Hematopoietic multipotent progenitor cell treated with erythropoietin and hydrocortisone succinate and interleukin-3 and kit ligand, for 6 days (in vitro differentiated cells): ENCODE measurements around the gene APBB2.

Experiments used
- DNase-seq: peaks from one replicate; pipeline ENCODE4 v3.0.0-alpha.2; 2015

Gene APBB2

DNA sequence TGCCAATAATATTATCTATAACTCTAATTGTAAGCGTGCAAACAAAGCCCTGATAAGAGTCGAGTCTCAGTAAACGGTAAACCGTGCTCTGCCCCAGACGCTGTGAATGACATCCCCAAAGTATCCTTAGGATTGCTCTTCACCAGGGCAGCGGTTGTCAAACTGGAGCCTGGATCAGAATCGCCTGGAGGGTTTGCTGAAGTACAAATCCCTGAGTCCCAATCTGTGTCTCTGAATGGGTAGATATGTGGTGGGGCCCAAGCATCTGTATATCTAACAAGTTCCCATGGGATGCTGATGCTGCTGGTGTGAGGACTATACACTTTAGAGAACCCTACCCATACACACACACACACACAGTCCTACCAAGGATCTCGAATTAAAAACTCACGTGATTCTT lies 813 bp upstream of the APBB2 start:
- peak; percentile 4 for DNase-seq

GRCh38 chr4:41214825-41215146 lies 444 bp upstream of the APBB2 start:
- DNase-seq = peak; percentile 4

DNA sequence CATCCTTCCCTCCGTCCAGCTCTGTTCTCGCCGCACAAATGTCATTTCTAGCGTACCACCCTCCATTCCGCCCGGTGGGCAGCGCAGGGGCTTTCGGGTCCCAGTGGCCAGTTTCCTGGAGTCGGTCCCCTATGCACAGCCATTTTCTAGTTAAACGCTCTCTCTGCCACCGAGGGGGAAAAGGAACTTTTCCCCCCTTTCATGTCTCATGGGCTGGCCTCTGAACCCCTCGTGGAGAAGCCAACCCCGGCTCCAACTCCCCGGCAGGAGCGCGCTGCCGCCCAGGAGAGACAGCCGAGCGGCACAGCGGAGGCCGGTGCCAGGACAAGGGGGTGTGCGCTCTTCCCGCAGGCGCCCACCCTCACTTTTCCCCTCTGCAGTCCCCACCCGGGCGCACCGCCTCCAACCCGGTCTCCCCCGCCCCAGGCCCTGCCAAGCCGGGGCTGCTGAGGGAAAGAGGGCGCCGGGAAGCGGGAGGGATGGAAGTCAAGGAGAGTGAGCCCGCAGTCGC lies 662 bp downstream of the APBB2 start:
- DNase-seq = peak; percentile 5

- peak; percentile 57 for DNase-seq
Observed at GRCh38 chr4:41212616-41213203, 1.6 kb downstream of the APBB2 start.

DNA sequence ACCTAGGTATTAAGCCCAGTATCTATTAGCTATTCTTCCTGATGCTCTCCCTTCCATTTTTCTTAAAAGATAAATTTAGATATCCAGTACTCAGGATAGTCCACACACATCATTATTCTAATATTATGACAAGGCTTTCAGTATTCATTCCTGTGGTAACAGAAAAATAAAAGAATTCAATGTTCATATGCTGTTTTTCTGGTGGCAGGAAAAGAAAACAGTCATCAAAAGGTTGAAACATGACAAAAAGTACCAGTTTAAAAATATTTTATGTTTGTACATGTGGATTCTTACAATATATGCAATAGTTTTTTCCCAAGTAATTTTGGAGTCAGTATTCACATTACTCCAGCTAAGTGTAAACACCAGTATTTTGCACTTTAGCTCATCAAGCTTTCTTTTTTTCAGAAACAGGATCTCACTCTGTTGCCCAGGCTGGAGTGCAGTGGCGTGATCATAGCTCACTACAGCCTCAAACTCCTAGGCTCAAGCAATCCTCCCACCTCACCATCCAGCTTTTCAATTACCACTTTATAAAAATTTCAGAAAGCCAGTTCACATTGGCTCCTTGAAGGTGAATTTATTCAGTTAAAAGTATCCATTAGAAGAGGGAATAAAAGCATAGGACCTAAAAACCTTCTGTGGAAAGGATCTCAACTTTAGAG lies 2.3 kb downstream of the APBB2 start:
- no peak for DNase-seq

DNA sequence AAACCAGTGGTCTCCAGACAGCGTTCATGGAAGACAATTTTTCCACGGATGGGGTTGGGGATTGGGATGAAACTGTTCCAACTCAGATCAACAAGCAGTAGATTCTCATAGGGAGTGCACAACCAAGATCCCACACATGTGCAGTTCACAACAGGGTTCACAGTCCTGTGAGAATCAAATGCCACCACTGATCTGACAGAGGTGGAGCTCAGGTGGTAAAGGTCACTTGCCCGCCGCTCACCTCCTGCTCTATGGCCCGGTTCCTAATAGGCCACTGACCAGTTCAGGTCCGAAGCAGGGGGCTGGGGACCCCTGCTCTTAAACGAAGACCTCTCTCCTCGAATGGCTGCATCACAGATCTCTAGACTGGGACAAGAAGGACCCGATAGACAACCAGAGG lies 4.4 kb downstream of the APBB2 start:
- no peak for DNase-seq

- DNase-seq = no peak
Observed at GRCh38 chr4:41209187-41209586, 5.2 kb downstream of the APBB2 start.

GRCh38 chr4:41207291-41207831 lies 7.0 kb downstream of the APBB2 start:
- peak; percentile 21 for DNase-seq

GRCh38 chr4:41205854-41206460 lies 8.4 kb downstream of the APBB2 start:
- DNase-seq = no peak

- DNase-seq = no peak
Observed at GRCh38 chr4:41205130-41205529, 9.2 kb downstream of the APBB2 start.

DNA sequence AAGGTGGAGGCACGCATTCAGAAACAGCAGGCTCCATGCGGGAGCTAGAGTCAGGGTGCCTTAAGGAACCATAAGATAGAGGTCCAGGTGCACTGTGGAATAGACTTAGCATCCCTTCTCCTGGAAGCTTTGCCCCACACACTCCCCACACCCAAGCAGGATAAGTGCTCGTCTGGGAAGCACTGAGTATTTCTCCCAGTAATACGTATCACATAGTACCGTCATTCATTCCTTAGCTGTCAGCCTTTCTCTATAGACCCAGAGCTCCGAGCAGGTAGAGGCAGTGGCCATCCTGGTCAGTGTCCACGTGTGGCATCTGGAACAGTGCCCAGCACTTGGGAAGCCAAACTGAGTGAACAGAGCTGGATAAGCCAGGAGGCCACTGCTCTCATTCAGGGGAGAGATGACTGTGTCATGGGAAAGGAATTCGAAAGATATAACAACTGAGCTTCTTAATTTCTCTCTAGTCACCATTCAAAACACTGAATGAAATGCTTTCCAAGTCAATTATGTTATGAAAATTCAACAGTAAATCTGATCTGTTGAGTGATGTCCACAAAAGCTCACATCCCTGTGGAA lies 9.9 kb downstream of the APBB2 start:
- no peak for DNase-seq

DNA sequence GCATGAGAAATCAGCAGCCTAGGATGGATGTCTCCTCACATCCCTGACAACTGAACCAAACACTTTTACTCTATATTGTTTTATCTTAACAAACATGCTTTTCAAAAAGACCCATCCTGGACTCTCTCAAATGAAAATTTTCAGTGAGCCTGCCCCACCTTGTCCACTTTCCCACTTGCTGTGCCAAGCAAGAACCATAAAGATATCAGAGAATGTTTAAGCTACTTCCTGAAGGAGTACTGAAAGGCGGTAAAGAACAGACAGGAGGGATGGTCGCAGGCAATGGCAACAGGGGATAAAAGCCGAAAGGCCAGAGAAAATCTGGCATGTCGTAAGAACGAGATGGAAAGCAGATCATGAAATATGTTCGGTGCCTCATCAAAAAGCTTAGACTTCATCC lies 10.5 kb downstream of the APBB2 start:
- DNase-seq = no peak

DNA sequence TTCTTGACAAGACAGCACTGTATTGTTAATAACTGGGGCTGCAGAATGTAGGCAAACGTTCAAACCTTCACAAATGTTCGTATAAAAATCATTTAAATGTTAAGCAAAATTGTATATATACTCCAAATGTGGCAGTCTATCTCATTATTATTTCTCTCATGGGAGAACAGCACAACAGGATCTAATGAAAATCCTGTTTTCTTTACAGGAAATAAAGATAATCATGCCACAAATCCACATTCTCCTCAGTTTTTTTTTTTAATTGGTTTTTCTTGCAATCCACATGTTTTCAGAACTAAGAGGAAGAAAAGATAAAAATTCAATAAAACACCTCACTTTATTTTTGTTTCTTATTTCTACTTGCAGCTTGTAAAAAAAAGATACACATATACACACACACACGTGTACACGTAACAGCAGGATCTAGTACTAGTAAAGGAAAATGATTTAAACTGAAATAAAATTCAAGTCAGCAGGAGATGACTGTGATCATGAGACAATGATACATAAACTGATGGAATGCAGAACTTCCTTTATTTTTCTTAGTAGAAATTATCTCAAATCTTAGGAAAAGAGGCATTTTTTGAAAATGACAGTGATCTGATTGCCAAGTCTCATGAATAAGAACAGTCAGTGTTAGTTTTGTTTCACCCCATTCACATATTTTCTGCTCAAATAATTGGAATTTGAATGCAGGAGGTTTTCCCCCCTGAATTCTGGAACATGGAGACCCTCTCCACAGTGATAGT lies 11.3 kb downstream of the APBB2 start:
- DNase-seq = no peak

DNA sequence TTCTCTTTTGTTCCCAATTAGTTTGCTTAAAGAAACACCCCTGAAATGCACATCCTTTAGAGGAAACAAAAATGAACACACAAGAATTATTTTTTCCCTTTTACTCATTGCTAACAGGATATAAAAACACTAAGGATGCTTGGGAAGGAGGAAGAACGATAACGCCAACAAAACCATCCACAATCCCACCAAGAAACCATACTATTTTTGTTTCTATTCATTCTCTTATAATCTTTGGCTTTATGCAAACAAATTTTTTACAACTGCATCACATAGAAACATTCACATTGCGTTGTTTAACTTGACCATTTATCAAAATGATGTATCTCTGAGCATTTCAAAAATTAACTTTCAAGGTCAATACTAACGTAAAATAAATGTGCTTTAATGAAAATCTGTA lies 12.0 kb downstream of the APBB2 start:
- DNase-seq = no peak

GRCh38 chr4:41200486-41201017 lies 13.8 kb downstream of the APBB2 start:
- no peak for DNase-seq

DNA sequence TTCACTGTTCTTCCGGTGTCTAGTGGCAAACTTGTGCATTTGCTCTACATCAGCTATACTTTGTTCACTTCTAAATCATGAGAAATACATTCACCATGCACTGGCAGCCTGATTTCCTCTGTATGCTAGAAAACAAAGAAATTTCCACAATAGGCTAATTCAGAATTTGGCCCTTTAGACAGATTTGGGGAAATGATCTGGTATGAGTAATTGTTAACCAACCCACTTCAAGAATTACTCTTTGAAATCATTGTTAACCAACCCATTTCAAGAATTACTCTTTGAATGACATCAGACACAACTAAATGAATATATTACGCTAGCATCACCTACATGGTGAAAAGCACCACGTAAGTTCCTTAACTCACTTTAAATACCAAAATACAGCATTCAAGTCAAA lies 14.6 kb downstream of the APBB2 start:
- no peak for DNase-seq

DNA sequence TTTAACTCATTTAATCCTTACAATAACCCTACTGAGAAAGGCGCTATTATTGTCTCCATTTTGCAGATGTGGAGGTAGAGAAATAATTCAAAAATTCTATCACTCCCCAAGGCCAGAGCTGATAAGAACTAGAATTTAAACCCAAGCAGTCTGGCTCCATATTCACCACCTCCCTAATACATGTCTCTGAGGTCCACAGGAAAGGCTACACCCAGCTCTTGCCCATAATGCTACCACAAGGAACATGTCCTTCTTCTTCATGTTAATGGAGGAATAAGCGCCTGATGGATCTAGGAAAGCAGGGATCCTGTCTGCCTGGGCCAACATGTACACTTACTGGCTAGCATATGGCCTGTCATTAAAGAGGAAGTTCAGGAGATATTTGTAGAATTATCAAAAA lies 16.3 kb downstream of the APBB2 start:
- no peak for DNase-seq

DNA sequence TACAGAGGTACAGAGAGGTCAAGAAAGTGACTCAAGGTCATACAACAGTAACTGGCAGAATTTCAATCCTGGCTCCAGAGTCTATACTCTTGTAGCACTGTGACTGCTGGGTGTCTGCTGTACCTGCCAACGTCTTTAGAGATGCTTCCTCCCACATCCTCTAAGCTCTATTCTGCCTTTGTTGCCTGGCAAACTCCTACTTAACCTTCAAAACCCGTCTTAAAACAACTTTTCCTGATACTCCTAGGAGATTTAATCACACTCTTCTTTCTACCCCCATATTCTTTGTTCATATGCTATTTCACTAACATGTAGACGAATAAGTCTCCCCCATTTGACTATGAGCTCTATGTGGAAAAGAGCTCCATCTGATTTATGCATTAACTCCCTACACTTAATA lies 16.8 kb downstream of the APBB2 start:
- DNase-seq = no peak

GRCh38 chr4:41196633-41197332 lies 17.6 kb downstream of the APBB2 start:
- DNase-seq = no peak

- DNase-seq = no peak
Observed at GRCh38 chr4:41192136-41192535, 22.2 kb downstream of the APBB2 start.

- no peak for DNase-seq
Observed at GRCh38 chr4:41189666-41190065, 24.7 kb downstream of the APBB2 start.

- no peak for DNase-seq
Observed at GRCh38 chr4:41189076-41189475, 25.3 kb downstream of the APBB2 start.
